DMS114 treated with DMSO at 0.1 percent for 48 hours (cell line): ENCODE results near the gene TCOF1.

ENCODE experiments used
- DNase-seq: peaks from one replicate; lab custom pipeline; 2025; ENCODE audit not compliant: unreplicated experiment; lab: John Stamatoyannopoulos, UW

TCOF1 gene

GRCh38 chr5:150357326-150358260 is at the start of gene TCOF1:
TCOF1 (plus strand) TSS chr5:150357697; CDS start chr5:150357747, 50 bp downstream.
- DNase-seq: peak; percentile 91

- no peak for DNase-seq
Measured at GRCh38 chr5:150309101-150309885, 48.2 kb upstream of the TCOF1 start.

GRCh38 chr5:150309886-150310239 is 47.6 kb upstream of the TCOF1 start:
- DNase-seq: no peak

GRCh38 chr5:150310246-150310645 is 47.3 kb upstream of the TCOF1 start:
- no peak for DNase-seq

- no peak for DNase-seq
Measured at GRCh38 chr5:150311015-150311692, 46.3 kb upstream of the TCOF1 start.

GRCh38 chr5:150312518-150312917 is 45.0 kb upstream of the TCOF1 start:
- no peak for DNase-seq

GRCh38 chr5:150313501-150313900 is 44.0 kb upstream of the TCOF1 start:
- no peak for DNase-seq

- no peak for DNase-seq
Measured at GRCh38 chr5:150313921-150314716, 43.4 kb upstream of the TCOF1 start.

GRCh38 chr5:150315245-150315644 is 42.3 kb upstream of the TCOF1 start:
- no peak for DNase-seq

- no peak for DNase-seq
Measured at GRCh38 chr5:150316320-150316719, 41.2 kb upstream of the TCOF1 start.

- no peak for DNase-seq
Measured at GRCh38 chr5:150317048-150318003, 40.2 kb upstream of the TCOF1 start.

GRCh38 chr5:150318613-150319483 is 38.6 kb upstream of the TCOF1 start:
- no peak for DNase-seq

GRCh38 chr5:150319484-150319790 is 38.1 kb upstream of the TCOF1 start:
- no peak for DNase-seq

- DNase-seq: no peak
Measured at GRCh38 chr5:150320044-150320613, 37.4 kb upstream of the TCOF1 start.

- no peak for DNase-seq
Measured at GRCh38 chr5:150321211-150321610, 36.3 kb upstream of the TCOF1 start.

- DNase-seq: no peak
Measured at GRCh38 chr5:150321784-150322183, 35.7 kb upstream of the TCOF1 start.

- no peak for DNase-seq
Measured at GRCh38 chr5:150322202-150322601, 35.3 kb upstream of the TCOF1 start.

- no peak for DNase-seq
Measured at GRCh38 chr5:150323092-150323491, 34.4 kb upstream of the TCOF1 start.
